Esophagus squamous epithelium (tissue), 4 donors: ENCODE measurements around the gene ZNF431.

ENCODE experiments used
- POLR2A ChIP-seq, 4 donors: fragments of 450-650 bp; IDR thresholded peaks; one replicate each; pipeline ENCODE4 v1.6.1; 2017; ENCODE audit warnings: antibody characterized with exemption in 4 of 4, mild to moderate bottlenecking in 4 of 4, moderate library complexity in 3 of 4
- TF ChIP-seq, protein P1 (sequence below), 6 experiments: fragments of 450-650 bp in 4 of 6; fragments of 200-600 bp in 2 of 6; sonication (generic) in 2 of 6; IDR thresholded peaks; one replicate each; pipeline ENCODE4 v1.5.1; 2016 to 2019; ENCODE audit warnings: antibody characterized with exemption in 6 of 6, mild to moderate bottlenecking in 4 of 6, moderate library complexity in 4 of 6

DNA sequence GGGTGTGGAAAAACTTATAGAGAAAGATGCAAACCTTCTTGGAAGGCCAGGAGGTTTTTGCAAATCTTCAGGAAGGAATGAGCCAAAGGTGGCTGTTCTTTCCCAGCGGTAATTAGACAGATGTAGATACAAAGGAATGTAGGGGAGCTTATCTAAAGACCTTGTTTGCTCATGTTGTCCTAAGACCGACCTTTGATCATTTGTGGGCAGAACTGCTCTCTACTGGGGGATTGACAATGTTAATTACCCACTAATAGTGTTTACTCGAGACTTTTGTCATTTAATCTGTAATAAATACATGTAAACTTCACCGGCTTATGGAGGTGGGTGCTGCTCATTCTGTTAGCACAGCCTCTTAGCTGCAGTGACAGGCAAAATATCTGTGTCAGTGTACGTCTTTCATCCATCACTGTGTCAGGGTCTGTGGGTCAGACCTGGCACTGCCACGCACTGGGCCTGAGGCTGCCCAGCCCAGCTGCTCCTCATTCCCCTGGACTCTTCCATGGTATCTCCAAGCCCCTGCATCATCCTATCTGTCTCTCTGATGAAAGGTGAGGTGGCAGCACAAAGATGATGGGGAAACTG, 68.3 kb downstream of the ZNF431 start:
- TF ChIP-seq, protein P1, sequence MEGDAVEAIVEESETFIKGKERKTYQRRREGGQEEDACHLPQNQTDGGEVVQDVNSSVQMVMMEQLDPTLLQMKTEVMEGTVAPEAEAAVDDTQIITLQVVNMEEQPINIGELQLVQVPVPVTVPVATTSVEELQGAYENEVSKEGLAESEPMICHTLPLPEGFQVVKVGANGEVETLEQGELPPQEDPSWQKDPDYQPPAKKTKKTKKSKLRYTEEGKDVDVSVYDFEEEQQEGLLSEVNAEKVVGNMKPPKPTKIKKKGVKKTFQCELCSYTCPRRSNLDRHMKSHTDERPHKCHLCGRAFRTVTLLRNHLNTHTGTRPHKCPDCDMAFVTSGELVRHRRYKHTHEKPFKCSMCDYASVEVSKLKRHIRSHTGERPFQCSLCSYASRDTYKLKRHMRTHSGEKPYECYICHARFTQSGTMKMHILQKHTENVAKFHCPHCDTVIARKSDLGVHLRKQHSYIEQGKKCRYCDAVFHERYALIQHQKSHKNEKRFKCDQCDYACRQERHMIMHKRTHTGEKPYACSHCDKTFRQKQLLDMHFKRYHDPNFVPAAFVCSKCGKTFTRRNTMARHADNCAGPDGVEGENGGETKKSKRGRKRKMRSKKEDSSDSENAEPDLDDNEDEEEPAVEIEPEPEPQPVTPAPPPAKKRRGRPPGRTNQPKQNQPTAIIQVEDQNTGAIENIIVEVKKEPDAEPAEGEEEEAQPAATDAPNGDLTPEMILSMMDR (IDR thresholded peaks at IDR 0.05), result no peak
- TF ChIP-seq POLR2A (IDR thresholded peaks at IDR 0.05), result no peak
